GM10266 (cell line): Measurements from ENCODE around the gene PTPRH.

Source experiments
- DNase-seq: peaks from one replicate; pipeline ENCODE4 v3.0.0; 2012; ENCODE audit errors: extremely low spot score
- TF ChIP-seq, protein P1 (sequence below): IDR thresholded peaks from 2 replicates; pipeline ENCODE4 v1.5.1; 2012; ENCODE audit warnings: mild to moderate bottlenecking, low read depth; ENCODE audit not compliant: control insufficient read depth, insufficient read depth; ENCODE audit errors: missing control alignments

PTPRH gene

GRCh38 chr19:55153652-55154264, 55.5 kb downstream of the PTPRH start:
- TF ChIP-seq, protein P1, sequence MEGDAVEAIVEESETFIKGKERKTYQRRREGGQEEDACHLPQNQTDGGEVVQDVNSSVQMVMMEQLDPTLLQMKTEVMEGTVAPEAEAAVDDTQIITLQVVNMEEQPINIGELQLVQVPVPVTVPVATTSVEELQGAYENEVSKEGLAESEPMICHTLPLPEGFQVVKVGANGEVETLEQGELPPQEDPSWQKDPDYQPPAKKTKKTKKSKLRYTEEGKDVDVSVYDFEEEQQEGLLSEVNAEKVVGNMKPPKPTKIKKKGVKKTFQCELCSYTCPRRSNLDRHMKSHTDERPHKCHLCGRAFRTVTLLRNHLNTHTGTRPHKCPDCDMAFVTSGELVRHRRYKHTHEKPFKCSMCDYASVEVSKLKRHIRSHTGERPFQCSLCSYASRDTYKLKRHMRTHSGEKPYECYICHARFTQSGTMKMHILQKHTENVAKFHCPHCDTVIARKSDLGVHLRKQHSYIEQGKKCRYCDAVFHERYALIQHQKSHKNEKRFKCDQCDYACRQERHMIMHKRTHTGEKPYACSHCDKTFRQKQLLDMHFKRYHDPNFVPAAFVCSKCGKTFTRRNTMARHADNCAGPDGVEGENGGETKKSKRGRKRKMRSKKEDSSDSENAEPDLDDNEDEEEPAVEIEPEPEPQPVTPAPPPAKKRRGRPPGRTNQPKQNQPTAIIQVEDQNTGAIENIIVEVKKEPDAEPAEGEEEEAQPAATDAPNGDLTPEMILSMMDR: no peak
- DNase-seq: no peak

GRCh38 chr19:55152017-55152416, 57.3 kb downstream of the PTPRH start:
- TF ChIP-seq, protein P1: no peak
- no peak for DNase-seq

- TF ChIP-seq, protein P1: no peak
- DNase-seq: no peak
These were observed 60.0 kb downstream of the PTPRH start, which contains the start of gene TNNT1 for GRCh38 chr19:55149078-55150003. Gene TNNT1 (minus strand): TSS chr19:55149206. CDS start chr19:55147157, 2,049 bp downstream.

DNA sequence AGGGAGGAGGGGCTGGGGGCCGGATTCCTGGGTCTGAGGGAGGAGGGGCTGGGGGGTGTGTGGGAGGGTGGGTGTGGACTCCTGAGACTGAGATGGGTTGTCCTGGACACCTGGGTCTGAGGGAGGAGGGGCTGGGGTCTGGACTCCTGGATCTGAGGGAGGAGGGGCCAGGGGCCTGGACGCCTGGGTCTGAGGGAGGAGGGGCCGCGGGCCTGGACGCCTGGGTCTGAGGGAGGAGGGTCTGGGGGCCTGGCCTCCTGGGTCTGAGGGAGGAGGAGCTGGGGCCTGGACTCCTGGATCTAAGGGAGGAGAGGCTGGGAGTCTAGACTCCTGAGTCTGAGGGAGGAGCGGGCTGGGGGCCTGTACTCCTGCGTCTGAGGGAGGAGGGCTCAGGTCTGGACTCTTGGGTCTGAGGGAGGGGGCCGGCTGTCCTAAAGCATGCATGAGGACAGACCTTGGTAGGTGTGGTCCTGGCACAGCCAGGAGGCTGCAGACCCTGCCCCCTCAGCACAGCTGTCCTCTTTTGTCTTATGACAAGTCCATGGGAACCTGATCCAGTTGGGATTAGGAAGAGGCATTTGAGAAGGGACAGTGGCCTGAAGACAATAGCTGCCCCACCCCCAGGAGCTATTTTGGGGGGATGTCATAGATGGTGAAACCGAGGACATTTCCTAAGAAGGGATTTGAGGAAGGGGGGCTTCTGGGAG, 61.6 kb downstream of the PTPRH start:
- DNase-seq: no peak
- TF ChIP-seq, protein P1: no peak

DNA sequence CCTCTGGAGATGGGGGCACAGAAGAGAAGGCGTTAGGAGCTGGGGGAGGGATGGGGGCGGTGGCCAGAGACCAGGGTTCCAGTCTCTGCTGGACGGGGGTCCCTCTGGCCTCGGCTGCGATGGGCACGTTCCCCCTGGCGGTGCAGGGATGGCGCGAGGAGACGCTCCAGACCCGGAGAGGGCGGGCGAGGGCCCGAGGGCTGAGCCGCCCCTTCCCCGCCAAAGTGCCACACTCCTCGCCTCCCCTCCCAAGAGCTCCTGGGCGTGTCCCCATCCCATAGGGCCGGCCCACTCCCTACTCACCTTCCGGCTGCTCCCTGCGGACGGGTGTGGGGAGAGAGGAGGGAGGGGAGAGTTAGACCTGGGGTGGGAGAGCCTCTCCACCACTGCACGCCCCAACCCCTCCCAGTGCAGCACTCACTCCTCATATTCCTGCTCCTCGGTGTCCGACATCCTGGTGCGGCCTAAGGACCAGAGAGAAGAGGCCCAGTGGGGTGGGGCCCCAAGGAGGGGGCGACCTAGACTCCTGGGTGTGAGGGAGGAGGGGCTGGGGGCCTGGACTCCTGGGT, 62.5 kb downstream of the PTPRH start:
- TF ChIP-seq, protein P1: no peak
- DNase-seq: no peak

GRCh38 chr19:55146078-55146704, 63.1 kb downstream of the PTPRH start:
- no peak for DNase-seq
- TF ChIP-seq, protein P1: peak; percentile 55
